GM18861 (cell line): ENCODE results near the gene CCM2.
A peak's percentile ranks its signal among the peaks of the same experiment; 100 is the strongest.
"Not testable (repeated sequence)": the region's sequence is repeated elsewhere in the genome, so short reads cannot be mapped to it uniquely, and the experiment has no call there.

ENCODE experiments used
- ATAC-seq: cut with Tn5 transposase; IDR thresholded peaks from one replicate; pipeline ENCODE4 v1.9.1; 2021; ENCODE audit not compliant: unreplicated experiment

The CCM2 gene

DNA sequence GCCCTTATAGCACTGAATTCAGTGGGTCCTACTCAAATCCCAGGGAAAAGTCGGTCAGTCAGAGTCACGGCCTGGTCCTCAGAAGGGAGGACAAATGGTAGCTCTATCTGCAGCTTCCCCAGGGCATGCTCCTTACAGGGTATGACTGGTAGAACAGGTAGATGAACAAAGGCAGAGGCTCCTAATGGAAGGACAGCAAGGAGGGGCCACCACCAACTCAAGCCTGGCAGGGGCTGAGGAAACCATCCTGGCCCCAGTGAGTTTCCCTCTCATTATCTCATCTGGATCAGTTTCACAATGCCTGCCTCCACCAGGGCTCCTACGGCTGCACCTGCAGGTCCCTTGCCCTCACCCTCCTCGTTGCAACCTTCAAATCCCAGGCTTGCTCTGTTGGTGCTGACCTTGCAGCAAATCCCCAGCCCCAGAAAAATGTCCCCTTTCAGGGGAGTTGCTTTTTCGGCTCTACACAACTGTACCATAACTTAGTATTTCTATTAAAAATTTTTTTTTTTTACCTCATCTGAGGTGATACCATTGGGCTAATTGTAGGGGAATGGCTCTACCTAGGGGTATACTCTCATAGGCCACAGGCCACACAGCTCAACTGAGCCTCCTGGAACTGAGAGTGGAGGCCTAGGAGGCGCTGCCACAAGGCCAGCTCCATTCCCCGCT is 18.8 kb upstream of the CCM2 start:
- ATAC-seq, result no peak

- no peak for ATAC-seq
Observed at GRCh38 chr7:44982535-44982923, 17.5 kb upstream of the CCM2 start.

DNA sequence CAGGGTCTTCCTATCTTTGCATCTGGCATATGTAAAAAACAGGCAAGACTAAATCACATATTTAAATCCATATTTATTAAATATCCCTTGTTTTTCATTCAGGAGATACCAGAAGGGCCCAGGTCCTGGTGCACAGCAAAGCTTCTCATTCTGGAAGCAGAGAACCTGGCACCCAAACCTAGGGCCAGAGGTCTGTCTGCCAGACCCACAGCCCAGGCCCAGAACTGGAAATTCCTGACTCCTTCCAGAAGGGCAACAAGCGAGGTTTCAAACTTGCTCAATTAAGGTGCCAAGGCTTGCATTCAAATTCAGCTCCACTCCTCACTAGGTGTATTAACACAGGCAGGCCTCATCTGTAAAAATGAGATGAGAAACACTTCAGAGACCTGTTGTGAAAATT is 17.0 kb upstream of the CCM2 start:
- no peak for ATAC-seq

DNA sequence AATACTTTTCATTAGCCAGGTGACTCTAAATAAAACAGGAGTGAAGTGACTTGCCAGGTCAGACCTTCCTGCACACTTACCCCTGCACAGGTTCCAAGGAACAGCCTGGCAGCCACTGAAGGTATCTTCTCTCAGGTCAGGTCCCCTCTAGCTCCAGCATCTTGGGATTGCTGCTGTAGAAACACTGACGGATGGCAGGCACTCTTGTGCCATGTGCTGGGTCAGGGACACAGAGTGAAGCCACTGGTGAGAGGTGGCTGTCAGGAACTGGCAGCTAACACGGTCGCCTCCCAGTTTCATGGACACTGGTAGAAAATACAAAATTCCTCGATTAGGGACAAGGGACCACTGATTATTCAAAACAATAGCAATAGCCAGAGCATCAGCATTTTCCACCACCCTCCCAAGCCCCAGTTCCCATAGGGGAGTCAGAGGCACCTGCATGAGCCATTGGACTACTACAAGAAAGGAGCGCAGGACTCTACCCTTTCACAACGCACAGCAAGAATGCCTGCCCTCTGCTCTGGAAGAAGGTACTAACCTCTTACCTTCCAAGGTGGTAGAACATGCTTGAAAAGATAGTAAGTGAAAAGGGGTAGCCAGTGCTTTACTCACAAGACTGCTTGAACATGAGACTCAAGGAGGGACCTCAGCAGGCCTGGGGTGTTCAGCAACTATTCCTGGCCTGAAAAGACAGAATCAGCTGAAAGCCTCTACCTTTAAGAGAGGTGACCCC is 16.1 kb upstream of the CCM2 start:
- ATAC-seq, result no peak

DNA sequence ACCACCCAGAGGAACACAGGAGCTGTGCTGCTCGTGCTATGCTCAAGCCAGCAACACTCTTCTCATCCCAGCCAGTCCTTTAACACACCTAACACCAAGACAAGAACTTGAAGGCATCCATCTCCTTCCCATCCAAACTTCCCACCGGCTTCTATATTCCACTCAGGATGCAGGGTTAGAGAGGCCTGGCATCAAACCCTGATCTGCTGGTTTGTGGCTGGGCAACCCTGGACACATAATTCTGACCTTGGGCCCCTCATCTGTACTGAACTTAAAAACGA is 15.6 kb upstream of the CCM2 start:
- no peak for ATAC-seq

DNA sequence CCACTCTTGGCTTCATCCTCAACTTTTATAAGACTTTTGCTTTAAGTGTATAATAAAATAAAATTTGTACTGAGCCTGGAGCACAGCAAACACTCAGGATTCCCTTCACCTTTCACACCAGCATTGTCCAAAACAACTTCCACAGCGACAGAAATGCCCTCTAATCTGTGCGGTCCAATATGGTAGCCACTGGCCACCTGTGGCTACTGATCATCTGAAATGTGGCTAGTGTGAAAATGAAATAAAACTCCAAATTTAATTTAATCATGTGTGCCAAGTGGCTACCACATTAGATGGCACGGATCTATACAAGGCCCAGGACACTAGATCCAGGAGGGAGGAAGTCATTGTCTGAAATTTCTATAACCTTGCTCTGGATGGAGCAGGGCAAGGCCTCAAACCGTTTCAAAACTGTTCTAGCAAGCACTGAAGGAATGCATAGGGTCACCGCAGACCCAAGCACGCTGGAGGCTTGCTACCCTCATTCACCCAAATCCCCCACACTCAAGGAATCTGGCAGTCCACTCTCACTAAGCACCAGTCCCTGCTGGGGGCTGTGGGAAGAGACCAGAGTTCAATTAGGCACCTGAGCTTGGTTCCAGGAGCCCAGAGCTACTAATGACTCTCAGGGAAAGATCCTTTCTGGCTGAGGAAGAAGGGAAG is 14.8 kb upstream of the CCM2 start:
- no peak for ATAC-seq

DNA sequence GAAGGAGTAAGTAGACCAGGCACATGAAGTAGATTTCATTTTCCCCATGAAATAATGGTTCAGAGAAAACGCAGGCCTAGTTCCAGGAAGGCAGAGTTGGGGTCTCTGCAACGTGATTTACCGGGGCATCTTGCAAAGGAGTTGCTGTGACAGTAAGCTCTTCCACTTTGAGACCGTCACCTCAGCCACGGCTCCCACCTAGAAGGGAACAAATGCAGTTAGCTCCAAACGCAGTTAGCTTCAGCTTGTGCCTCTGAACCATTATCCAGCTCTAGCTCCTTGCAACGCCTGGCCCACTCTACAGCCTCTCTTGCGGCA is 14.1 kb upstream of the CCM2 start:
- ATAC-seq, result no peak

DNA sequence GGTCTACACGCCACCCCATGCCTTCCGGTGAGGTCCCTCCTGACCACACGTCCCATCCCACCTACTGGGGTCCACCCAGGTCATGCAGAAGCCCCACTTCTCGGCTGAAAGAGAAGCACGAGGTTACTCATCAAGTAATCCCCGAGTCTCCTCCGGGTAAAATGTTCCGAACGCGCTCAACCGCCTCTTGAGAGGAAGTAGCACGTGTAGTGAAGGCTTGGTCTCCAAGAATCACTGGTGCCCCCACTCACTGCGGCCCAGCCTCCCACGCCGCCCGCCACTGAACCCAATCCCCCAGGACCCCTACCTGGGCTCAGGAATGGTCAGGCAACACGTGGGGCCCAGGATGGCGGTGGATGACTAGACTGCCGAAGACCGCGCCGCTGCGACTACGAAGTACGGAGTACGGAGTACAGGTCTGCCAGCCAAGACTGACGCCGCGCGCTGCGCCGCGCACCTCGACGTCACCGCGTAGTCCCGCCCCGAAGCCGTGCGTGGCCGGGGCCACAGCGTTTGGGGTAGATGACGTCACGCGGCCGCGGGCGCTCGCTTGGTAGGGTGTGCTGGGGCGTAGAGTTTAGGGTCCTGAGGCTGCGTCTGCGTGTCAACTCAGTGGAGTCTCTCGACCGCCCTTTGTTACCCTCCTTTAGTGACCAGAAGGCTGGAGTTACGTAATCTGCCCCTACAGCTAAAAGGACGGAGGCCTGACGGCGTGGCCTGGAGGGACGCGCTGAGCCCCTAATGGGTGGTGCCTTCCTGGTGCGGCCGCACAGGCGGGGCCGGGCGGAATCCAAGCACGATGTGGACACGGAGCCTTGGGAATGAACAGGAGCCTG is 13.6 kb upstream of the CCM2 start:
- ATAC-seq, result peak; percentile 90

GRCh38 chr7:44987457-44987856 is 12.5 kb upstream of the CCM2 start:
- ATAC-seq, result no peak

DNA sequence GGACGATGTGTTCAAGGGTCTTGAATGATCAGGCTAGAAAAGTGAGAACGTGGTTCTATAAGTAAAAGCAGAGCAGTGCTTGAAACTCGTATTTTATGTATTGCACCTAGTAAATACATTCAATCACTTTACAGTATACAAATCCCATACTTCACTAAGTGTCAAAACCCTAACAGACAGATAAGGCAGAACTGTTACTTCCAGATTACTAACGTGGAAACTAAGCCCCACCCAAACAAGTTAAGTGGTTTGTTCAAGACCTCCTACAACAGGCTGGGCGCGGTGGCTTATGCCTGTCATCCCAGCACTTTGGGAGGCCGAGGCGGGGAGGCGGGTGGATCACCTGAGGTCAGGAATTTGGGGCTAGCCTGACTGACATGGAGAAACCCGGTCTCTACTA is 12.0 kb upstream of the CCM2 start:
- ATAC-seq, result no peak

- no peak for ATAC-seq
Observed at GRCh38 chr7:44988701-44989100, 11.3 kb upstream of the CCM2 start.

DNA sequence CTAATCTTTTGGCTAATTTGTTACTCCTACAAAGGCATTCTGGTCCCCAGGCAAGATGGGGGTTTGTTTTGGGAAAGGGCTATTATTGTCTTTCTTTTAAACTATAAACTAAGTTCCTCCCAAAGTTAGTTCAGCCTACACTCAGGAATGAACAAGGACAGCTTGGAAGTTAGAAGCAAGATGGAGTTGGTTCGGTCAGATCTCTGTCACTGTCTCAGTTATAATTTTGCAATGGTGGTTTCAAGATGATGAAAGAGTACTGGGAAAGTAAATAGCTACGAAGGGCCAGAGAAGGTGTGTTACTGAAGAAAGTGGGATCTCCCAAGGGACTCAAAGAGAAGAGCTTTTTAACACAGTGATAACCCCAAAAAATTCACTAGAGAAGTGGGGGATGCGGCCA is 10.9 kb upstream of the CCM2 start:
- no peak for ATAC-seq

DNA sequence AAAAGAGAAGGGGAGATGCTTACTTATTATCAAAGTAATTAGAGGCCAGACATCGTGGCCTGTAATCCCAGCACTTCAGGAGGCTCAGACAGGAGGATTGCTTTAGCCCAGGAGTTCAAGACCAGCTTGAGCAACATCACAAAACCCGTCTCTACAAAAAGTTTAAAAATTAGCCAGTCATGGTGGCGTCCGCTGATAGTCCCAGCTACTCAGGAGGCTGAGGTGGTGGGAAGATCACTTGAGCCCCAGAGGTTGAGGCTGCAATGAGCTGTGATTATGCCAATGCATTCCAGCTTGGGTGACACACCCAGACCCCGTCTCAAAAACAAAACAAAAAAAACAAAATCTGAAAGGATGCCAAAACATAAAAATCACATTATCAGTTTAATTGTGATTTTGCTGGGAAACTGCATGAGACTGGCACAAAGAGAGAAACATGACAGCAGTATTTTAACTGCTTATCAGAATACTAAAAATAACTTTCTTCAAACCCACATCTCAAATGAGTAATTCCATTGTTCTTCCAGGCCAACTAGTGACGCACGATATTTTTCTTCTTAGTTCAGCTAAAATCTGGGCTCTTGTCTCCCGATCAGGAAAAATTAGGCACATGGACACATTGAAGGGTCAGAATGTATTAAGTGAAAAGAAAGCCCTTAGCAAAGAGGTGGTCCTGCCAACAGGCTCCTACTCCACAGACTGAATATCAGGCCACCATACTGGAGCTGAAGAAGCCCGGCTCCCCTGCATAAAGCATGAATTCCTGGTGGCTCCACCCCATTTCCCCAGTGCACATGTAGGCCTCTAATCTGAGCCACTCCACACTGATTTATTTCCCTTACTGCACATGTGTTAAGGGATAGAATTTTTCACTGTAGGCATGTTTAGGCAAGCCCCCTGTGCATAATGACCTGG is 9.6 kb upstream of the CCM2 start:
- ATAC-seq, result no peak

DNA sequence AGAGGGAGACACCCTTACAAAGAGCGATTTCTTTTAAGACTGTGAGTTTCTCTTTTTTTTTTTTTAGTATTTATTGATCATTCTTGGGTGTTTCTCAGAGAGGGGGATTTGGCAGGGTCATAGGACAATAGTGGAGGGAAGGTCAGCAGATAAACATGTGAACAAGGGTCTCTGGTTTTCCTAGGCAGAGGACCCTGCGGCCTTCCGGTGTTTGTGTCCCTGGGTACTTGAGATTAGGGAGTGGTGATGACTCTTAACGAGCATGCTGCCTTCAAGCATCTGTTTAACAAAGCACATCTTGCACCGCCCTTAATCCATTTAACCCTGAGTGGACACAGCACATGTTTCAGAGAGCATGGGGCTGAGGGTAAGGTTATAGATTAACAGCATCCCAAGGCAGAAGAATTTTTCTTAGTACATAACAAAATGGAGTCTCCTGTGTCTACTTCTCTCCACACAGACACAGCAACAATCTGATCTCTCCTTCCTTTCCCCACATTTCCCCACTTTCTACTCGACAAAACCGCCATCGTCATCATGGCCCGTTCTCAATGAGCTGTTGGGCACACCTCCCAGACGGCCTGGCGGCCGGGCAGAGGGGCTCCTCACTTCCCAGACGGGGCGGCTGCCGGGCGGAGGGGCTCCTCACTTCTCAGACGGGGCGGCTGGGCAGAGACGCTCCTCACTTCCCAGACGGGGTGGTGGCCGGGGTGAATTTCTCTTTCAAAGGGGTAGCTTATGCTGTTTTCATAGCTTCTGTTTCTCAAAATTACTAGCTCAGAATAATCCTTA is 7.8 kb upstream of the CCM2 start:
- ATAC-seq, result not testable (repeated sequence)

- no peak for ATAC-seq
Observed at GRCh38 chr7:44994877-44995554, 5.0 kb upstream of the CCM2 start.

DNA sequence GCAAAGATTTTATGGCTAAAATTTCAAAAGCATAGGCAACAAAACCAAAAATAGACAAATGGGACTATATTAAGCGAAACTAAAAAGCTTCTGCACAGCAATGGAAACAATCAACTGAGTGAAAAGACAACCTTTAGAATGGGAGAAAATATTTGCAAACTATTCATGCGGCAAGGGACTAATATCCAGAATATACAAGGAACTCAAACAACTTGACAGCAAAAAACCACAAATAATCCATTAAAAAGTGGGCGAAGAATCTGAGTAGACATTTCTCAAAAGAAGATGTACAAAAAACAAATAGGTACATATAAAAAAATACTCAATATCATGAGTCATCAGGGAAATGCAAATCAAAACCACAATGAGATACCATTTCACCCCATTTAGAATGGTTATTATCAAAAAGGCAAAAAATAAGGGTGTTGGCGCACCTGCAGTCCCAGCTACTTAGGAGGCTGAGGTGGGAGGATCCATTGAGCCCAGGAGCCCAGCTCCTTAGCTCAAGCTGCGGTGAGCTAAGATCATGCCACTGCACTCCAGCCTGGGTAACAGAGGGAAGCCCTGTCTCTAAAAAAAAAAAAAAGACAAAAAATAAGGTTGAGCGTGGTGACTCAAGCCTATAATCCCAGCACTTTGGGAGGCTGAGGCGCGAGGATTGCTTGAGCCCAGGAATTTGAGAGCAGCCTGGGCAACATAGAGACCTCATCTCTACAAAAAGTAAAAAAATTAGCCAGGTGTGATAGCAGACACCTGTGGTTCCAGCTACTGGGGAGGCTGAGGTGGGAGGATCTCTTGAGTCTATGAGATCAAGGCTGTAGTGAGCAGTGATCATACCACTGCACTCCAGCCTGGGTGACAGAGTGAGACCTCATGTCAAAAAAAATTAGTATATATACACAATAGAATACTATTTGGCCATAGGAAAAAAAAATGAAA is 4.2 kb upstream of the CCM2 start:
- no peak for ATAC-seq

- no peak for ATAC-seq
Observed at GRCh38 chr7:44998153-44998871, 1.7 kb upstream of the CCM2 start.
